ENCODE results near the gene IFNL3. TPM values are rescaled to one million over a fixed set of nuclear protein-coding genes. Genes with fewer than 3 reads are reported as not detected.

The IFNL3 gene
- total RNA-seq (2022; extraction: Qiagen RNA extraction; ENCODE audit: low read depth) = 0.19 TPM in 1 of 5 replicates, not detected in the others

GRCh38 chr19:39244410-39245100, at the start of gene IFNL3:
Gene IFNL3, minus strand, starts transcription at chr19:39245006. Its CDS starts 39 bp downstream, at chr19:39244967.

GRCh38 chr19:39268085-39268484, 23.3 kb upstream of the IFNL3 start, which contains the start of gene IFNL2:
Gene IFNL2, plus strand, starts transcription at chr19:39268396. Its CDS starts 173 bp downstream, at chr19:39268569.

GRCh38 chr19:39248806-39249205, 4.0 kb upstream of the IFNL3 start, which contains the start of gene IFNL4:
Gene IFNL4, minus strand, starts transcription at chr19:39248856.

DNA sequence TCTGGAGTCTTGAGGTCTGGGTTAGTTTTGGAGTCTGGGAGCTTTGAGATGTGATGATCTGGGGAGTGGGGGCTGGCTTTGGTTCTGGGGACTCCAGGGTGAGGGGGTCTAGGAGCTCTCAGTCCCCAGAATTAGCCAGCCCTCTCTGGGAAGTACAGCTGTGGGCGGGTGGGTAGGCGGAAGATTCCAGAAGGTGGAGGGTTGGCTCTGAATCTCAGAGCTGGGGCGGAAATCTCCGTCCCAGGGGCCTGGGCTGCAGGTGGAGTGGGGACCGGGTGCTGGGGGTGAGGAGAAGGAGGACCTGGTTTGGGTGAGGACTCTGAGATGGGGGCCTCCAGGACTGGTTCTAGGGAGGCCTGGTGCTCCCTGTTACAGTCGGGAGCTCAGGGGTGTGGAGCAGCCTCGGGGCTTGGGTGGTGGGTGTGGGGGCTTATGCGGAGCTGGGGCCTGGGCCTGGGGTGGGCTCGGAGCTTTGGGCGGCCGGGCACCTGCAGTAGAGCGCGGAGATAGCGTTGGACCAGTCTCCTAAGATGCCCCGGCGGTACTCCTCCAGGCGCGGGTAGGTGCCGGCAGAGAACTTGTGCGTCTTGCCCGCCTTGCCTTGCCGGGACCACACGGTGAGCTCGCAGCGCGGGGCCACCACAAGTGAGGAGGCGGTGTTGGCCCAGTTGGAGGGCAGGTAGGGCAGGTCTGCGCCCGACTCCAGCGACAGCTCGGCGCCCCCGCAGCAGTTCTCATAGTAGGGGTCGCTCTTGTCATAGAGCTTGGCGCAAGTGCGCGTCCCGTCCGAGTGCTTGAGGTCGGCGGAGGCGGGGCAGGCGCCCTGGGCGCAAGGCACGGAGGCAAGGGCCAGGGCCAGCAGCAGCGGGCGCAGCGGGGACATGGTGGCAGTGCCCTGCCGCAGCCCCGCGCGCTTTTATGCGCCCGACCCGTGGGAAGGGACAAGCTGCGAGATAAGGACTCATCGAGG, 41.1 kb downstream of the IFNL3 start, which contains the start of gene SYCN:
Gene SYCN (minus strand): TSS at position 892 of the 970 bp plus-strand sequence. CDS start 9 bp downstream, at position 883.

GRCh38 chr19:39196860-39197562, 47.8 kb downstream of the IFNL3 start, which contains the start of gene NCCRP1:
Gene NCCRP1, plus strand, starts transcription at chr19:39196964. Its CDS starts 19 bp downstream, at chr19:39196983.

Other genes starting within 250 kb of the IFNL3 start
- 4.5 to 7.7 TPM (median 6.0 TPM) in 5 replicates for gene FBXO27, start 212.5 kb downstream of the IFNL3 start, total RNA-seq (2022; extraction: Qiagen RNA extraction; ENCODE audit: low read depth)
- 0.09 to 0.23 TPM (median 0.16 TPM) in 4 of 5 replicates, not detected in the other for gene ACP7, start 160.6 kb downstream of the IFNL3 start, total RNA-seq (2022; extraction: Qiagen RNA extraction; ENCODE audit: low read depth)
- gene PAK4, start 119.2 kb downstream of the IFNL3 start, total RNA-seq (2022; extraction: Qiagen RNA extraction; ENCODE audit: low read depth) = 85.3 to 143 TPM (median 108 TPM) in 5 replicates
- 0.76 to 2.2 TPM (median 1.7 TPM) in 5 replicates for gene NCCRP1, start 48.0 kb downstream of the IFNL3 start, total RNA-seq (2022; extraction: Qiagen RNA extraction; ENCODE audit: low read depth)
- gene SYCN, start 40.7 kb downstream of the IFNL3 start, total RNA-seq (2022; extraction: Qiagen RNA extraction; ENCODE audit: low read depth) = not detected in 5 replicates
- not detected in 5 replicates for gene IFNL4, start 3.9 kb upstream of the IFNL3 start, total RNA-seq (2022; extraction: Qiagen RNA extraction; ENCODE audit: low read depth)
- not detected in 5 replicates for gene IFNL2, start 23.4 kb upstream of the IFNL3 start, total RNA-seq (2022; extraction: Qiagen RNA extraction; ENCODE audit: low read depth)
- gene IFNL1, start 51.4 kb upstream of the IFNL3 start, total RNA-seq (2022; extraction: Qiagen RNA extraction; ENCODE audit: low read depth) = 0.15 to 0.28 TPM (median 0.27 TPM) in 3 of 5 replicates, not detected in the others
- gene LRFN1, start 75.9 kb upstream of the IFNL3 start, total RNA-seq (2022; extraction: Qiagen RNA extraction; ENCODE audit: low read depth) = 7.6 to 14.2 TPM (median 10.9 TPM) in 5 replicates
- gene GMFG, start 91.0 kb upstream of the IFNL3 start, total RNA-seq (2022; extraction: Qiagen RNA extraction; ENCODE audit: low read depth) = 0.24 to 0.83 TPM (median 0.45 TPM) in 5 replicates
- 124 to 189 TPM (median 173 TPM) in 5 replicates for gene SAMD4B, start 97.4 kb upstream of the IFNL3 start, total RNA-seq (2022; extraction: Qiagen RNA extraction; ENCODE audit: low read depth)
- gene PAF1, start 146.1 kb upstream of the IFNL3 start, total RNA-seq (2022; extraction: Qiagen RNA extraction; ENCODE audit: low read depth) = 62.8 to 77.0 TPM (median 70.6 TPM) in 5 replicates
- gene MED29, start 146.4 kb upstream of the IFNL3 start, total RNA-seq (2022; extraction: Qiagen RNA extraction; ENCODE audit: low read depth) = 64.5 to 67.1 TPM (median 65.6 TPM) in 5 replicates
- 52.1 to 60.7 TPM (median 57.1 TPM) in 5 replicates for gene ZFP36, start 161.8 kb upstream of the IFNL3 start, total RNA-seq (2022; extraction: Qiagen RNA extraction; ENCODE audit: low read depth)
- 38.8 to 65.0 TPM (median 54.8 TPM) in 5 replicates for gene PLEKHG2, start 167.7 kb upstream of the IFNL3 start, total RNA-seq (2022; extraction: Qiagen RNA extraction; ENCODE audit: low read depth)
- gene RPS16, start 190.9 kb upstream of the IFNL3 start, total RNA-seq (2022; extraction: Qiagen RNA extraction; ENCODE audit: low read depth) = 6,546 to 7,499 TPM (median 7,130 TPM) in 5 replicates
- gene SUPT5H, start 200.6 kb upstream of the IFNL3 start, total RNA-seq (2022; extraction: Qiagen RNA extraction; ENCODE audit: low read depth) = 175 to 216 TPM (median 185 TPM) in 5 replicates
- 173 to 234 TPM (median 221 TPM) in 5 replicates for gene TIMM50, start 235.8 kb upstream of the IFNL3 start, total RNA-seq (2022; extraction: Qiagen RNA extraction; ENCODE audit: low read depth)